Karpas-422 (cell line): Measurements from ENCODE around the gene RNF152. TPM values are rescaled to one million over a fixed set of nuclear protein-coding genes. Genes with fewer than 3 reads are reported as not detected.

Experiments used
- DNase-seq: peaks from one replicate; pipeline ENCODE4 v3.0.0-alpha.2; 2015
- H2AFZ ChIP-seq: fragments of 200-600 bp; sonication (generic); 2 replicates; pipeline ENCODE4 v1.6.1; 2014; ENCODE audit warnings: antibody characterized with exemption, low read length, mixed read lengths
- H3K27ac ChIP-seq: fragments of 200-600 bp; sonication (generic); 2 replicates; pipeline ENCODE4 v1.5.1; 2014; ENCODE audit warnings: mild to moderate bottlenecking, low read length, moderate library complexity
- H3K27me3 ChIP-seq: fragments of 200-600 bp; sonication (generic); 2 replicates; pipeline ENCODE4 v1.6.1; 2014; ENCODE audit warnings: low read length, mixed read lengths
- H3K36me3 ChIP-seq: fragments of 200-600 bp; sonication (generic); 2 replicates; pipeline ENCODE4 v1.6.1; 2014; ENCODE audit warnings: low read length, mixed read lengths; ENCODE audit not compliant: insufficient read depth
- H3K4me1 ChIP-seq: fragments of 200-600 bp; sonication (generic); 2 replicates; pipeline ENCODE4 v1.6.1; 2014; ENCODE audit warnings: mild to moderate bottlenecking, low read length, mixed read lengths
- H3K4me2 ChIP-seq: fragments of 200-600 bp; sonication (generic); 2 replicates; pipeline ENCODE4 v1.6.1; 2014; ENCODE audit warnings: low read length, low read depth, mild to moderate bottlenecking; ENCODE audit not compliant: poor library complexity, severe bottlenecking
- H3K4me3 ChIP-seq: fragments of 200-600 bp; sonication (generic); 2 replicates; pipeline ENCODE4 v1.5.1; 2014; ENCODE audit warnings: mild to moderate bottlenecking, antibody characterized with exemption, low read length, mixed read lengths
- H3K79me2 ChIP-seq: fragments of 200-600 bp; sonication (generic); 2 replicates; pipeline ENCODE4 v1.6.1; 2014; ENCODE audit warnings: mild to moderate bottlenecking, low read length, mixed read lengths
- H3K9ac ChIP-seq: fragments of 200-600 bp; sonication (generic); 2 replicates; pipeline ENCODE4 v1.6.0; 2014; ENCODE audit warnings: low read length
- H3K9me2 ChIP-seq: fragments of 200-600 bp; sonication (generic), shearing (Covaris generic); replicated peaks from 2 replicates; pipeline ENCODE4 v1.6.0; 2014; ENCODE audit warnings: mild to moderate bottlenecking, low read length, moderate library complexity; ENCODE audit not compliant: insufficient read depth
- H3K9me3 ChIP-seq: fragments of 300-700, 200-600 bp; sonication (generic); 2 replicates; pipeline ENCODE4 v1.6.1; 2014; ENCODE audit warnings: low read length, mixed read lengths
- H4K20me1 ChIP-seq: fragments of 200-600 bp; sonication (generic); 2 replicates; pipeline ENCODE4 v1.6.1; 2014; ENCODE audit warnings: mild to moderate bottlenecking, antibody characterized with exemption, low read length, low read depth; ENCODE audit not compliant: insufficient read depth
- total RNA-seq: library from RNA; depleted of rRNA; stranded (reverse); fragments of >200 nt; shearing (Covaris generic); gene quantifications from 2 replicates; pipeline ENCODE4 v1.2.3, GENCODE V29; 2014; ENCODE audit warnings: low replicate concordance; rRNA removed

Gene RNF152, protein sequence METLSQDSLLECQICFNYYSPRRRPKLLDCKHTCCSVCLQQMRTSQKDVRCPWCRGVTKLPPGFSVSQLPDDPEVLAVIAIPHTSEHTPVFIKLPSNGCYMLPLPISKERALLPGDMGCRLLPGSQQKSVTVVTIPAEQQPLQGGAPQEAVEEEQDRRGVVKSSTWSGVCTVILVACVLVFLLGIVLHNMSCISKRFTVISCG
- total RNA-seq, result 0.07 and 0.83 TPM in 2 replicates

DNA sequence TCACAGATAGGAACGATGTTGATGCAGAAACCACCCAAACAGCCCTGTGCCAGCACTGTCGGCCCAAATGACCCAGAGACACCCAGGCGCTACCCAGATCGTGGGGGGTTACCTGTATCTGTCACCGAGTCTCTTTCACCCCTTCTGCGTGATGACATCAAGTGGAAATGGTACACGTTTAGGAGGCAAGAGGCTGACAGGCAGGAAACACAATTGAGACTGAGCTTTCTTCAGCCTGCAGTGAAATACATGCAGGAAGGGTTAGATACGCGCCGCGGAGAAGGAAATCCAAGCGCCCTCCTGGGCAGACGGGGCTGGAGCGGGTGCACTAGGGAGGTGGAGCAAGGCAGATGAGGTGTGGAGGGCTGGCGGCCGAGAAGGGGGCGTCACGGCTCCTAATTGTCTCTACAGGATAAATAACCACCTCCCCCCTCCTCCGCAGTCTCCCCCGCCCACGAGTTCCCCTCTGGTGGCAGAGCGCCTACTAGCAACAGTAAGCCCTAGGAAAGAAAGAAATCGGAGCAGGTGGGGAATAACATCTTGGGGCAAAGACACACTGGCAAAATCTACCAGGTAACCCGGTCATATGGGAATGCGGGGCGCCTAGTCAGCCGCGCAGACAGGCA is at the start of gene RNF152:
RNF152 (minus strand) TSS at position 325 of the 626 bp plus-strand sequence. CDS start 76,544 bp downstream, outside the sequence.
- Histone ChIP-seq H3K9me3 (no peaks in the 10 kb centered on the region), H3K79me2 (no peaks in the 10 kb centered on the region), H3K36me3 (no peaks in the 10 kb centered on the region), H2AFZ (peak within 1 kb of the TSS; percentile 75; the same call in 1 of the 2 replicates), H3K27ac (no peak within 1 kb of the TSS), H3K9me2 (no peaks in the 10 kb centered on the region), H3K4me1 (peaks cover 3% of the 10 kb centered on the region), H3K27me3 (no peaks in the 10 kb centered on the region), H3K4me3 (peak within 1 kb of the TSS; percentile 72), H3K4me2 (peak within 1 kb of the TSS; percentile 85), H3K9ac (peak within 1 kb of the TSS; percentile 65), H4K20me1 (no peaks in the 10 kb centered on the region)
- no peak for DNase-seq

DNA sequence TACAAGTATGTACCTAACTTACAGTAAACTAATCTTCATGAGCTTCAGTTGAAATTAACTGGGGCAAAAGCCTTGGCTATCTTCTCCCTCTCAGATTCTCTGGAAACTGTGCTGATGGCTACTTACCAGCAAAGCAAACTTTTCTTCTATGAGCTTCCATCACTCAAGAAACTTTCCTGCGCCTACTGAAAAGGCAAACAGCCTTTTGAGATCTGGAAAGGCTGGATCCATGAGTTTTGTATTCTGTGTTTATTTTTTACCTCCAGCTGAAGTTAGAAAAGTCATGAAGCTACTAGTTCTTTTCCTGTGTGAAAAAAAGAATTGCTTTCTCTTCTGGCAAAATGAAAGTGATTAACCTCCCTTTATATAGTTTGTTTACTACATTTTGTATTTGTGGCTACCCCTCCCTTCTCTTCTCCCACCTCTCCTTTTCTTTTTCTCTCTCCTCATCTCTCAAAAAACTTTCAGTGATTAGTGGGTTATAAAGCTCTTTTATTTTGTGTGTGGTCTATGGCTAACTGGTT is 49.2 kb upstream of the RNF152 start:
- Histone ChIP-seq H3K4me1 (no peaks in the 10 kb centered on the region), H3K27me3 (no peaks in the 10 kb centered on the region), H3K36me3 (no peaks in the 10 kb centered on the region), H3K9ac (no peak overlapping the region), H4K20me1 (no peaks in the 10 kb centered on the region), H3K79me2 (no peaks in the 10 kb centered on the region), H2AFZ (no peak overlapping the region), H3K9me2 (no peaks in the 10 kb centered on the region), H3K4me2 (no peak overlapping the region), H3K9me3 (no peaks in the 10 kb centered on the region), H3K27ac (no peak overlapping the region), H3K4me3 (no peak overlapping the region)
- no peak for DNase-seq

DNA sequence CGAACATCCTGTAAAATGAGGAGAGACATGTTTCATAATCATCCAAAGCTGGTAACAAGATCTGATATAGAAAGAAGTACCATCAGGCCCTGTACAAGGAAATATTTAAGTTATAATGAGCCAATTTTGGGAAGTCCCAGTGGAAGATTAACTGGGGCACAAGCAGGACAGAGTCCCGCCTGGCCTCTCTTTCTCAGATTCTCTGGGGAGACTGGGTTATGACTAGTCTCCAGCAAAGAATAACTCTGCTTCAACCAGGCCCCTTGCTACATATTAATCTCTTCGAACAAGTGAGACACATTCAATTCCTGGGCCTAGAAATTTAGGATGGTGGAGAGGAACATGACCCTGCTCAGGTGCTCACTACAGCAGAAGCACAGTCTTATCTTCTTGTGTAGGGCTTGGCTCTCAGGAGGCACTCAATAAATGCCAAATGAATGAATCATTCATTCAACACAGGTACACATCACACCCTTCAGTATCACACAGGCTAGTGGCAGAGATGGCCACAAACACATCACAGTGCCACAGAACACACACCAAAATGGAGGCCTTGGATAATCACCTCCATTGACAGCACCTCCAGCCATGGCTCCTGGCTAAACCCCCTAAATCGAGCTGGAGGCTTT is 46.4 kb upstream of the RNF152 start:
- no peaks in the 10 kb centered on the region for H3K36me3 ChIP-seq

DNA sequence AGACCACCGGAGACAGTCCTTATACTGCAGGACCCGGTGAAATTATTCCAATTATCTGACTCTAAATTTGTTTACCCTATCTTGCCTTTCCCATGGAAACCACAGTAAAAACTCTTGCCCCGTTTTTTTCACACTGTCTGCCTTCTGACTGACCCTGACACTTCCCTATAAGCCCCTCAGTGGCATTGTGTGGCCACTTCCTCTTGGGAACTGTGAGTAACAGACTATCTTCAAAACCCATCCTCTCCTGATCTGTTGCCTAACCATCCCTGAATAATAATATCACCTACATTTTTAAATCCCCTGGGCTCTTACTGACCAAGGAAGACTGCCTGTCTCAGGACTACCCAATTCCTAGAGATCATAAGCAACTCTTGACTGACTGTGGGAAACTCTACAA is 42.6 kb upstream of the RNF152 start:
- no peaks in the 10 kb centered on the region for H3K27me3 ChIP-seq
- H3K9ac ChIP-seq, result no peak overlapping the region
- H3K9me2 ChIP-seq, result no peaks in the 10 kb centered on the region
- no peaks in the 10 kb centered on the region for H3K36me3 ChIP-seq
- H3K4me3 ChIP-seq, result no peak overlapping the region
- no peak overlapping the region for H2AFZ ChIP-seq
- no peaks in the 10 kb centered on the region for H3K9me3 ChIP-seq
- H3K27ac ChIP-seq, result no peak overlapping the region
- H3K4me2 ChIP-seq, result no peak overlapping the region
- H4K20me1 ChIP-seq, result no peaks in the 10 kb centered on the region
- H3K4me1 ChIP-seq, result no peaks in the 10 kb centered on the region
- H3K79me2 ChIP-seq, result no peaks in the 10 kb centered on the region
- DNase-seq, result no peak

More for the DNA sequence above, 46.4 kb upstream of the RNF152 start:
- Histone ChIP-seq H4K20me1 (no peaks in the 10 kb centered on the region), H3K79me2 (no peaks in the 10 kb centered on the region), H3K27ac (no peak overlapping the region), H3K9me3 (no peaks in the 10 kb centered on the region), H3K4me3 (no peak overlapping the region), H3K9me2 (no peaks in the 10 kb centered on the region), H3K4me2 (no peak overlapping the region), H3K27me3 (no peaks in the 10 kb centered on the region), H2AFZ (no peak overlapping the region), H3K9ac (no peak overlapping the region), H3K4me1 (no peaks in the 10 kb centered on the region)
- no peak for DNase-seq

DNA sequence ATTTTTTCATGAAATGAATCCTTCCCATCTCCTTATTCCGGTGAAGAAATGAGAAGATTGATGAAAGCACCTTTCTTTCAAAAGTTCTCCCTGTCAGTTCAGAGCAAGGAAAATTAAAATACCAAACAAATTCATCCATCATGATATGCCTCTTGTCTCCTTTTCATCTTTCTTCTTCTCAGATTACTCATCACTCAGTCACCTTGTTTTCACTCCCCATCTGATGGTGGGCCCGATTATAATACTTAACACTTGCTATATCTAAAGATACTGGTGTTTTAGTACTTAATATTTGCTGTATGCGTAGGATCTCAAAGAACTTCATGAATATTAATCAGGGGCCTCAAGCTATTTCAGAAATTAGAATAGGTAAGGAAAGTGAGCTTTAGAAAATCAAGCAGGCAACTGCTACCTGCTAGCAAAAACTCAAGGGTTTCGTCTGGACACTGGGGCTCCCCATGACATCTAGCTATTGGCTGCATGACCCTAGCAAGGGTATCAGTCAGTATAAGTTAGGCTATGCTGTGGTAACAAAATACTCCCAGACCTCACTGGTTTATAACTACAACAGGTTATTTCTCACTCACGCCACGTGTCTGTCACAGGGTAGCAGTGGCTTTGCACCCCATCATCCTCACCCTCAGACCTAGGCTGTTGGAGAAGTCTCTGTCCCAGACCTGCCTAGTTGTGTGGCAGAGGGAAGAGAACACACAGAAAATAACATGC is 39.0 kb upstream of the RNF152 start:
- H3K36me3 ChIP-seq, result no peaks in the 10 kb centered on the region

DNA sequence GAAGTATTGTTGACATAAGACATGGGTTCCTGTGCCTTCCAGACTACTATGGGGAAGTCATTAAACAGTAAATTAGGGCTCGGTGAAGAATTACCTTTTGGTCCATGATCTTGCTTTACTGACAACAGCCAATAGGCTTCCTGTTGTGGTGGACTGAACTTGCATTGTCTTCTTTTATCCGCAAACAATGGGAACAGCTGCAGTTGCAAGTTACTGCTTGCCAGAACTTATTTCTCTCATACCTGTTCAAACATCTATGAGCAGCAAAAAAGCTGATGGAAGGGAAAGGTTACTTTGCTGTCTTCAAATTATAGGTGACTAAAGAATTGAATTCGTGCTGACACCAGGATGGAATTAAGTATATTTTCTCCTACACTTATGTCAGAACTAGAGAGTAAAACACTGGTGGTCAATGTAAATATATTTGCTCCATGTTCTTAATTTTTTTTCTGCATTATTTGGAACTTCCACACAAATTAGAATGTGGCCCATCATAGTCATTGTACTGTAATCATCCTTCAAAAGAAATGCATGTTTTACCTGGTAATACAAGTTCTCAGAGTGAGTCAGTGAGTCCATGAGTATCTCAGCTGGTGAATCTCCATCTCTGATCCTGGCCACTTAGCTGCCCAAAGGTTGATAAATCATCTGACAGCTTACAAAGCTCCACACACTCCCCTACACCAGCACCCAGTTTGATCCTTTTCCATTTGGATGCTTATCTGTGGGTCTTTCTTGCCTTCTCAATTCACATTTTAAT is 37.3 kb upstream of the RNF152 start:
- Histone ChIP-seq H4K20me1 (no peaks in the 10 kb centered on the region), H3K27ac (no peak overlapping the region), H3K9me2 (no peaks in the 10 kb centered on the region), H3K27me3 (0 out of 2 replicates have a peak, but pooled peaks cover 3% of the 10 kb centered on the region), H3K4me3 (no peak overlapping the region), H3K9me3 (no peaks in the 10 kb centered on the region), H2AFZ (no peak overlapping the region), H3K4me1 (no peaks in the 10 kb centered on the region), H3K36me3 (no peaks in the 10 kb centered on the region), H3K9ac (no peak overlapping the region), H3K79me2 (no peaks in the 10 kb centered on the region), H3K4me2 (no peak overlapping the region)
- DNase-seq, result no peak

More for the DNA sequence above, 39.0 kb upstream of the RNF152 start:
- Histone ChIP-seq H3K9me3 (no peaks in the 10 kb centered on the region), H2AFZ (no peak overlapping the region), H3K9ac (no peak overlapping the region), H3K4me2 (no peak overlapping the region), H3K27ac (no peak overlapping the region), H3K4me3 (no peak overlapping the region), H3K9me2 (no peaks in the 10 kb centered on the region), H3K79me2 (no peaks in the 10 kb centered on the region), H3K27me3 (0 out of 2 replicates have a peak, but pooled peaks cover 3% of the 10 kb centered on the region), H4K20me1 (no peaks in the 10 kb centered on the region), H3K4me1 (no peaks in the 10 kb centered on the region)
- no peak for DNase-seq

DNA sequence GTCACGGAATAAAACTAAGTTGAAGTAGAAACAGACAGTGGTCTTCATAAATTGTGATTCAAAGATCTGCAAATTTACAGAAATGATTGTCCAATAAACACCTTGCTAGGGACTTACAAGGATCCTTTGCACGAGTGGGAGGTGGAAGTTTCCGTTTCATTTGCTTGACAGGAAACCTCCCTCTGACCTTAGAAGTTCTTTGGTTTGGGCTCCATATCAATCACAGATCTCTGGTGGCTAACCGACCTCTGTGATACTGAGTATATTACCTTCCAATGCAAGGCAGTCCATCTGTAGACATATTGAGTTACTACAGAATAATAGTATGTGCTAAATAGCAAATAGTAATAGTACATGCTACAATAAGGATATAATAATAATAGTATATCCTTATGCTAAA is 33.7 kb upstream of the RNF152 start:
- no peak for DNase-seq

More for the DNA sequence above, 33.7 kb upstream of the RNF152 start:
- H3K27me3 ChIP-seq, result 0 out of 2 replicates have a peak, but pooled peaks cover 3% of the 10 kb centered on the region
- no peaks in the 10 kb centered on the region for H3K9me2 ChIP-seq
- H3K36me3 ChIP-seq, result no peaks in the 10 kb centered on the region
- H2AFZ ChIP-seq, result no peak overlapping the region
- H4K20me1 ChIP-seq, result no peaks in the 10 kb centered on the region
- no peaks in the 10 kb centered on the region for H3K79me2 ChIP-seq
- H3K9ac ChIP-seq, result no peak overlapping the region
- H3K4me3 ChIP-seq, result no peak overlapping the region
- H3K27ac ChIP-seq, result no peak overlapping the region
- no peak overlapping the region for H3K4me2 ChIP-seq
- no peaks in the 10 kb centered on the region for H3K4me1 ChIP-seq
- H3K9me3 ChIP-seq, result no peaks in the 10 kb centered on the region
